DND-41 (cell line): ENCODE measurements around the gene PNPLA1.

ENCODE experiments used
- ATAC-seq: fragments of 200-7000 bp; cut with Tn5 transposase; 3 replicates; pipeline ENCODE4 v1.9.1; 2021; ENCODE audit warnings: low read depth; ENCODE audit not compliant: insufficient read depth
- DNase-seq: peaks from one replicate; pipeline ENCODE4 v3.0.0-alpha.2; 2020
- H2AFZ ChIP-seq: 2 replicates; pipeline ENCODE4 v1.6.0; 2012; ENCODE audit warnings: low read depth, low read length
- H3K27ac ChIP-seq: 2 replicates; pipeline ENCODE4 v1.5.1; 2012; ENCODE audit warnings: low read length, inconsistent platforms
- H3K27me3 ChIP-seq: fragments of 200-600 bp; sonication (generic); 2 replicates; pipeline ENCODE4 v1.6.0; 2012; ENCODE audit warnings: low read length, mild to moderate bottlenecking, inconsistent platforms; ENCODE audit not compliant: insufficient read depth, poor library complexity
- H3K36me3 ChIP-seq: 2 replicates; pipeline ENCODE4 v1.5.1; 2012; ENCODE audit warnings: low read length, inconsistent platforms; ENCODE audit not compliant: insufficient read depth
- H3K4me1 ChIP-seq: 2 replicates; pipeline ENCODE4 v1.5.1; 2012; ENCODE audit warnings: mild to moderate bottlenecking, low read length; ENCODE audit not compliant: insufficient read depth
- H3K4me2 ChIP-seq: 2 replicates; pipeline ENCODE4 v1.6.0; 2012; ENCODE audit warnings: mild to moderate bottlenecking, moderate library complexity, low read length, inconsistent platforms; ENCODE audit not compliant: insufficient read depth
- H3K4me3 ChIP-seq, 2 experiments: fragments of 200-600 bp in 1 of 2; shearing (Covaris generic) in 1 of 2; 2 replicates each; pipeline ENCODE4 v1.5.1; 2012 to 2016; ENCODE audit warnings: inconsistent platforms in 2 of 2, low read length in 2 of 2, mild to moderate bottlenecking in 2 of 2, low read depth in 1 of 2, moderate library complexity in 1 of 2
- H3K79me2 ChIP-seq: 2 replicates; pipeline ENCODE4 v1.6.0; 2012; ENCODE audit warnings: low read length, inconsistent platforms; ENCODE audit not compliant: insufficient read depth
- H3K9ac ChIP-seq: 2 replicates; pipeline ENCODE4 v1.6.0; 2012; ENCODE audit warnings: low read depth, mild to moderate bottlenecking, inconsistent platforms, low read length, moderate library complexity
- H3K9me3 ChIP-seq: 2 replicates; pipeline ENCODE4 v1.5.1; 2012; ENCODE audit warnings: low read length, moderate library complexity, mild to moderate bottlenecking, inconsistent platforms; ENCODE audit not compliant: insufficient read depth, severe bottlenecking
- H4K20me1 ChIP-seq: 2 replicates; pipeline ENCODE4 v1.6.0; 2012; ENCODE audit warnings: low read length; ENCODE audit not compliant: insufficient read depth
- EZH2 ChIP-seq: IDR thresholded peaks from 3 replicates; pipeline ENCODE4 v1.6.1; 2012; ENCODE audit warnings: borderline replicate concordance, low read depth, mild to moderate bottlenecking, moderate library complexity, low read length, inconsistent platforms; ENCODE audit not compliant: severe bottlenecking
- TF ChIP-seq, protein P1 (sequence below): IDR thresholded peaks from 2 replicates; pipeline ENCODE4 v1.5.1; 2012; ENCODE audit warnings: borderline replicate concordance, low read length, moderate library complexity, mild to moderate bottlenecking; ENCODE audit not compliant: poor library complexity, severe bottlenecking; ENCODE audit errors: extremely low read depth

Gene PNPLA1

DNA sequence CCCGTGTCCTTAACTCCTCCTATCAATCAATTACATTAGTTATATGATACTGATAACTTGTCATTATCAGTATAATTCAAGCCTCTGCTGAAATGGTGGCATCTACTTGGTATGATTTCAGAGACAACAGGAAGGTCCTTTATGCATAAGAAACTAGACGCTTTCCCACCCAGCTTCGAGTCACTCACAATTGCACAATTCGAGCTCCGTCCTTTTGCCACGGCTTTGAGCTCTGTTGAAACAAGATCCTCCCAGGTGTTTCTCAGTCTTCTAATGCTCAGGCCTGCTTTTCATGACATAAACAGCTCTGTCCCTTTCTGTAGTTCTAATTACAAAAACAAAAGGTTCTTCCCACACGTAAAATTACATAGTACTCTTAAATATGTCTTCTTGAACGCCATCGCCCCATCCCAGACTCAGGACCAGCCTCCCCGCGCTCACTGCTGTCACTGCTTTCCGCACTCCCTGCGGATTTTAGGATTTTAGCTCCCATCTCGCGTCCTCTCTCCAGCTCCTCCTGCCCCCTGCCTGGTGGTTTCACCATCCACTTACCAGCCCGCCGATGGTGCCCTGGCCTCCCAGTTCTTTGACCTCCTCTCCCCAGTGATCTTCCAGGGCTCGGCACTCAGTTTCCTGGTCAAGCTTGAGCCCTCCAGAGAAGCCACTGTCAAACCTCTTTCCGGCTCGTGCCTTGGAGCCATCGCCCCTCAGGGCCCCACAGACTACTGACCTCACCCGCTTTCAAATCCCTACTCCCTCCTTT, 23.2 kb upstream of the PNPLA1 start:
- DNase-seq (no peak), ATAC-seq (no peak)
- Histone ChIP-seq H3K79me2 (no peaks in the 10 kb centered on the region), H3K27ac (no peak overlapping the region), H3K9ac (no peak overlapping the region), H3K4me3 (no peak overlapping the region), H3K36me3 (no peaks in the 10 kb centered on the region), H3K4me2 (no peak overlapping the region), H3K9me3 (no peaks in the 10 kb centered on the region), H3K4me1 (no peaks in the 10 kb centered on the region), H2AFZ (no peak overlapping the region), H4K20me1 (no peaks in the 10 kb centered on the region), H3K27me3 (no peaks in the 10 kb centered on the region)
- TF ChIP-seq, protein P1, sequence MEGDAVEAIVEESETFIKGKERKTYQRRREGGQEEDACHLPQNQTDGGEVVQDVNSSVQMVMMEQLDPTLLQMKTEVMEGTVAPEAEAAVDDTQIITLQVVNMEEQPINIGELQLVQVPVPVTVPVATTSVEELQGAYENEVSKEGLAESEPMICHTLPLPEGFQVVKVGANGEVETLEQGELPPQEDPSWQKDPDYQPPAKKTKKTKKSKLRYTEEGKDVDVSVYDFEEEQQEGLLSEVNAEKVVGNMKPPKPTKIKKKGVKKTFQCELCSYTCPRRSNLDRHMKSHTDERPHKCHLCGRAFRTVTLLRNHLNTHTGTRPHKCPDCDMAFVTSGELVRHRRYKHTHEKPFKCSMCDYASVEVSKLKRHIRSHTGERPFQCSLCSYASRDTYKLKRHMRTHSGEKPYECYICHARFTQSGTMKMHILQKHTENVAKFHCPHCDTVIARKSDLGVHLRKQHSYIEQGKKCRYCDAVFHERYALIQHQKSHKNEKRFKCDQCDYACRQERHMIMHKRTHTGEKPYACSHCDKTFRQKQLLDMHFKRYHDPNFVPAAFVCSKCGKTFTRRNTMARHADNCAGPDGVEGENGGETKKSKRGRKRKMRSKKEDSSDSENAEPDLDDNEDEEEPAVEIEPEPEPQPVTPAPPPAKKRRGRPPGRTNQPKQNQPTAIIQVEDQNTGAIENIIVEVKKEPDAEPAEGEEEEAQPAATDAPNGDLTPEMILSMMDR = no peak
- TF ChIP-seq EZH2 = no peak

DNA sequence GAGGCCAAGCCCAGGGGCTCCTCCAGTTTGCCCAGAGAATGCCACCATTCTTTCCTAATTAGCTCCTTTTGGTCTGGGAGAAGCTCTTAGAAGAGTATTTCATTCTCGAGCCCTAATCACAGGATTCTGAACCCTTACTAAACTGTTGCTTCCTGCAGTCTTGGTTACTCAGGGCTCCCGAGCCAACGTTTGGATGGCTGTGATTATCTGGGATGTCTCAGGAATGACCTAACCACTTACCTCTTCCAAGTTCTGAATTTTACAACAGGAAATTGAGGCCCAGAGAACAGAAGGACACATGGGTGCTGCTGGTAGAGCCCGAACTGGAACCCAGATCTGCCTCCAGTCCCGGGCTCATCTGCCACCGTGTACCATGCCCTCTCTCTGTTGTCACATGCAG, 22.2 kb upstream of the PNPLA1 start:
- Histone ChIP-seq H3K4me3 (no peak overlapping the region), H3K9me3 (no peaks in the 10 kb centered on the region), H3K36me3 (no peaks in the 10 kb centered on the region), H3K27me3 (no peaks in the 10 kb centered on the region), H2AFZ (no peak overlapping the region), H3K27ac (no peak overlapping the region), H4K20me1 (no peaks in the 10 kb centered on the region), H3K4me2 (no peak overlapping the region), H3K4me1 (no peaks in the 10 kb centered on the region), H3K79me2 (no peaks in the 10 kb centered on the region), H3K9ac (no peak overlapping the region)
- TF ChIP-seq, protein P1 = no peak
- TF ChIP-seq EZH2 = no peak
- ATAC-seq = no peak
- DNase-seq = no peak

DNA sequence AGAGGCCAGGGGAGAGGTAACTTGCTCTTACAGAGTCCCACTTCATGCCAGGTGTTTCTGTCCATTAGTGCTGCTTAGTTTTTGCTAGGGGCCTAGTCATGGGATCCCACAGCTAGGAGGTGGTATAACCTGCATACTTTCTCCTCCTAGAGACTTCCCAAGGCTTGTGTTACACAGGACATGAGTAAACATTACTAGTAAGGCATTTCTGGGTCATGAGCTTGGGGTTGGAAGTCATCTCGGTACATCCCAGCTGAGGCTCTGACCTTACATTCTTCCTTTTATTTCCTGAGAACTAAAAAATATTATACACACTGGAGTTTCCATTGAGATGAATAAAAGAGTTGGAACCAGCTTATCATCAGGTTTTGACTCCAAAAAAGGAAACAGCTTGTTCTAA, 20.9 kb upstream of the PNPLA1 start:
- no peak overlapping the region for H3K4me2 ChIP-seq

More for the DNA sequence above, 20.9 kb upstream of the PNPLA1 start:
- Histone ChIP-seq H3K79me2 (no peaks in the 10 kb centered on the region), H3K9me3 (no peaks in the 10 kb centered on the region), H3K36me3 (no peaks in the 10 kb centered on the region), H3K4me1 (no peaks in the 10 kb centered on the region), H4K20me1 (no peaks in the 10 kb centered on the region), H3K27me3 (no peaks in the 10 kb centered on the region), H2AFZ (no peak overlapping the region), H3K4me3 (no peak overlapping the region), H3K27ac (no peak overlapping the region), H3K9ac (no peak overlapping the region)
- DNase-seq (no peak), ATAC-seq (no peak)
- no peak for TF ChIP-seq EZH2
- TF ChIP-seq, protein P1 = no peak
